Adipocyte (in vitro differentiated cells): ENCODE results near the gene CA11.

Experiments used
- DNase-seq: peaks from one replicate; pipeline ENCODE4 v3.0.0-alpha.2; 2015; ENCODE audit warnings: low read depth
- H3K27me3 ChIP-seq: replicated peaks from 2 replicates; pipeline ENCODE4 v1.7.0; 2013; ENCODE audit warnings: mild to moderate bottlenecking, low read length, moderate library complexity; ENCODE audit not compliant: control insufficient read depth, insufficient read depth
- H3K36me3 ChIP-seq: 2 replicates; pipeline ENCODE4 v1.7.0; 2013; ENCODE audit warnings: low read length, mild to moderate bottlenecking, moderate library complexity; ENCODE audit not compliant: control insufficient read depth, insufficient read depth, severe bottlenecking
- H3K4me1 ChIP-seq: 2 replicates; pipeline ENCODE4 v1.7.0; 2013; ENCODE audit warnings: mild to moderate bottlenecking, low read length, moderate library complexity; ENCODE audit not compliant: control insufficient read depth, insufficient read depth
- H3K4me3 ChIP-seq: 2 replicates; pipeline ENCODE4 v1.7.0; 2013; ENCODE audit warnings: mild to moderate bottlenecking, low read length, moderate library complexity
- H3K9ac ChIP-seq: 2 replicates; pipeline ENCODE4 v1.7.0; 2013; ENCODE audit warnings: mild to moderate bottlenecking, low read length, moderate library complexity
- H3K9me3 ChIP-seq: 2 replicates; pipeline ENCODE4 v1.7.0; 2013; ENCODE audit warnings: mild to moderate bottlenecking, low read length, moderate library complexity; ENCODE audit not compliant: control insufficient read depth

CA11 gene

GRCh38 chr19:48639483-48640375, 6.3 kb downstream of the CA11 start:
- no peak for DNase-seq
- no peaks in the 10 kb centered on the region for H3K9me3 ChIP-seq
- no peaks in the 10 kb centered on the region for H3K36me3 ChIP-seq
- H3K9ac ChIP-seq: no peak overlapping the region
- H3K4me1 ChIP-seq: peaks cover 25% of the 10 kb centered on the region
- no peaks in the 10 kb centered on the region for H3K27me3 ChIP-seq
- H3K4me3 ChIP-seq: no peak overlapping the region

GRCh38 chr19:48638831-48639381, 7.1 kb downstream of the CA11 start:
- Histone ChIP-seq H3K27me3 (no peaks in the 10 kb centered on the region), H3K36me3 (no peaks in the 10 kb centered on the region), H3K9ac (peak overlapping the region; percentile 91), H3K4me3 (peak overlapping the region; percentile 54), H3K9me3 (no peaks in the 10 kb centered on the region), H3K4me1 (peaks cover 31% of the 10 kb centered on the region)
- no peak for DNase-seq

GRCh38 chr19:48637948-48638830, 7.8 kb downstream of the CA11 start:
- Histone ChIP-seq H3K4me3 (peak overlapping the region; percentile 87), H3K9me3 (no peaks in the 10 kb centered on the region), H3K4me1 (peaks cover 38% of the 10 kb centered on the region), H3K9ac (peak overlapping the region; percentile 91), H3K36me3 (no peaks in the 10 kb centered on the region), H3K27me3 (no peaks in the 10 kb centered on the region)
- peak; percentile 94 for DNase-seq

GRCh38 chr19:48637449-48637947, 8.5 kb downstream of the CA11 start:
- no peaks in the 10 kb centered on the region for H3K9me3 ChIP-seq
- DNase-seq: peak; percentile 99
- peak overlapping the region; percentile 87 for H3K4me3 ChIP-seq
- H3K27me3 ChIP-seq: no peaks in the 10 kb centered on the region
- peak overlapping the region; percentile 91 for H3K9ac ChIP-seq
- H3K4me1 ChIP-seq: peaks cover 45% of the 10 kb centered on the region
- no peaks in the 10 kb centered on the region for H3K36me3 ChIP-seq

- Histone ChIP-seq H3K27me3 (no peaks in the 10 kb centered on the region), H3K9me3 (no peaks in the 10 kb centered on the region), H3K9ac (peak within 1 kb of the TSS; percentile 91), H3K4me3 (peak within 1 kb of the TSS; percentile 87), H3K4me1 (peaks cover 47% of the 10 kb centered on the region), H3K36me3 (no peaks in the 10 kb centered on the region)
- no peak for DNase-seq
Measured at GRCh38 chr19:48636859-48637448, 9.0 kb downstream of the CA11 start, which contains the start of gene DBP. DBP (minus strand) TSS chr19:48637379; CDS start chr19:48636994, 385 bp downstream.

GRCh38 chr19:48635966-48636858, 9.8 kb downstream of the CA11 start:
- Histone ChIP-seq H3K4me3 (peak overlapping the region; percentile 87), H3K9ac (peak overlapping the region; percentile 91), H3K4me1 (peaks cover 47% of the 10 kb centered on the region), H3K36me3 (no peaks in the 10 kb centered on the region), H3K27me3 (no peaks in the 10 kb centered on the region), H3K9me3 (no peaks in the 10 kb centered on the region)
- DNase-seq: peak; percentile 33

GRCh38 chr19:48635263-48635965, 10.6 kb downstream of the CA11 start:
- H3K4me1 ChIP-seq: peaks cover 47% of the 10 kb centered on the region
- H3K9me3 ChIP-seq: no peaks in the 10 kb centered on the region
- H3K27me3 ChIP-seq: no peaks in the 10 kb centered on the region
- no peaks in the 10 kb centered on the region for H3K36me3 ChIP-seq
- DNase-seq: peak; percentile 61
- H3K9ac ChIP-seq: peak overlapping the region; percentile 82
- peak overlapping the region; percentile 87 for H3K4me3 ChIP-seq

GRCh38 chr19:48634424-48635262, 11.3 kb downstream of the CA11 start:
- Histone ChIP-seq H3K4me1 (peaks cover 47% of the 10 kb centered on the region), H3K36me3 (no peaks in the 10 kb centered on the region), H3K4me3 (peak overlapping the region; percentile 79), H3K27me3 (no peaks in the 10 kb centered on the region), H3K9me3 (no peaks in the 10 kb centered on the region), H3K9ac (peak overlapping the region; percentile 82)
- DNase-seq: peak; percentile 93

GRCh38 chr19:48634036-48634342, 12.0 kb downstream of the CA11 start:
- no peak for DNase-seq
- H3K4me3 ChIP-seq: peak overlapping the region; percentile 62
- peaks cover 47% of the 10 kb centered on the region for H3K4me1 ChIP-seq
- no peaks in the 10 kb centered on the region for H3K36me3 ChIP-seq
- peak overlapping the region; percentile 71 for H3K9ac ChIP-seq
- H3K27me3 ChIP-seq: no peaks in the 10 kb centered on the region
- no peaks in the 10 kb centered on the region for H3K9me3 ChIP-seq
